ENCODE measurements around the gene TRIM64C. TPM values are rescaled to one million over a fixed set of nuclear protein-coding genes. Genes with fewer than 3 reads are reported as not detected.
"Not testable (repeated sequence)": the region's sequence is repeated elsewhere in the genome, so short reads cannot be mapped to it uniquely, and the experiment has no call there.

Gene TRIM64C, protein sequence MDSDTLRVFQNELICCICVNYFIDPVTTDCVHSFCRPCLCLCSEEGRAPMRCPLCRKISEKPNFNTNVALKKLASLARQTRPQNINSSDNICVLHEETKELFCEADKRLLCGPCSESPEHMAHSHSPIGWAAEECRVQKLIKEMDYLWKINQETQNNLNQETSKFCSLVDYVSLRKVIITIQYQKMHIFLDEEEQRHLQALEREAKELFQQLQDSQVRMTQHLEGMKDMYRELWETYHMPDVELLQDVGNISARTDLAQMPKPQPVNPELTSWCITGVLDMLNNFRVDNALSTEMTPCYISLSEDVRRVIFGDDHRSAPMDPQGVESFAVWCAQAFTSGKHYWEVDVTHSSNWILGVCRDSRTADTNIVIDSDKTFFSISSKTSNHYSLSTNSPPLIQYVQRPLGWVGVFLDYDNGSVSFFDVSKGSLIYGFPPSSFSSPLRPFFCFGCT
- total RNA-seq (2016; rRNA removed; fragmentation: Illumina TruSeq; extraction: Trizol), result not detected in 2 replicates
- not detected in 2 replicates for total RNA-seq (2016; cell fraction: cytosol; rRNA removed; fragmentation: Illumina TruSeq; extraction: Trizol; ENCODE audit: low read depth)
- not detected in 2 replicates for total RNA-seq (2016; cell fraction: insoluble cytoplasmic fraction; rRNA removed; fragmentation: Illumina TruSeq; extraction: Trizol)
- total RNA-seq (2016; cell fraction: membrane; rRNA removed; fragmentation: Illumina TruSeq; extraction: Trizol), result not detected in 2 replicates
- not detected in 2 replicates for total RNA-seq (2016; cell fraction: nucleus; rRNA removed; fragmentation: Illumina TruSeq; extraction: Trizol)
- not detected in 2 replicates for polyA plus RNA-seq (2011; rRNA removed)
- not detected in 2 replicates for polyA plus RNA-seq (2011; cell fraction: cytosol; rRNA removed)
- polyA plus RNA-seq (2011; cell fraction: nucleus; rRNA removed), result not detected in 2 replicates
- polyA plus RNA-seq (2012), result not detected in 2 replicates
- not detected in 2 replicates for polyA plus RNA-seq (2016; cell fraction: cytosol; fragmentation: Illumina TruSeq; extraction: Trizol; ENCODE audit: low read depth)
- polyA plus RNA-seq (2016; cell fraction: insoluble cytoplasmic fraction; fragmentation: Illumina TruSeq; extraction: Trizol; ENCODE audit: low read depth), result not detected in 2 replicates
- not detected in 2 replicates for polyA plus RNA-seq (2016; cell fraction: membrane; fragmentation: Illumina TruSeq; extraction: Trizol; ENCODE audit: low read depth)
- not detected in 2 replicates for polyA plus RNA-seq (2016; cell fraction: nucleus; fragmentation: Illumina TruSeq; extraction: Trizol; ENCODE audit: insufficient read depth, low read depth)
- not detected in 2 replicates for polyA minus RNA-seq (2011; rRNA and poly(A)+ RNA removed; ENCODE audit: low replicate concordance)
- not detected in 2 replicates for polyA minus RNA-seq (2011; cell fraction: cytosol; rRNA and poly(A)+ RNA removed)
- not detected in 2 replicates for polyA minus RNA-seq (2011; cell fraction: nucleus; rRNA and poly(A)+ RNA removed)
- not detected for Bru-seq, nascent RNA
- BruChase-seq, experiment 1, labeled RNA remaining after a 6-hour chase, result not detected
- BruChase-seq, experiment 2, labeled RNA remaining after a 2-hour chase, result not detected
- long read RNA-seq, experiment 1, result 0 reads
- long read RNA-seq, experiment 2, result 0 reads

DNA sequence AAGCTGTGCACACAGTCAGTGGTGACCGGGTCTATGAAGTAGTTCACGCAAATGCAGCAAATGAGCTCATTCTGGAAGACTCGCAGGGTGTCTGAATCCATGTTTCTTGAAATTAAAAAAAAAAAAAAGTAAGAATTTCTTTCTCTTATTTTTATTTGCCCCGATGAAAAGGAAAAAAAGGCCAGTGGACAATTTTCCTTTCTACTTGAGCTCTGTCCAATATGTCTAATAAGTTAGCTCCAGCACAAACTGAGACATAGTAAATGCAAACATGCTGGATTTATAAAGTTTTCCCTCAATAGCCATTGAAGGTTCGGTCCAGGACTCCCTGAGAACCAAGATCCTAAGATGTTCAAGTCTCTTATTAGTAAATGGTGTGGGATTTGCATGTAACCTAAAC, at the start of gene TRIM64C:
Gene TRIM64C (minus strand): TSS at position 101 of the 400 bp plus-strand sequence. CDS start 0 bp downstream, at position 101.
- POLR2A ChIA-PET; H2AFZ ChIP-seq (ENCODE audit: low read length); H3K36me3 ChIP-seq (replicated peaks in 1 of 2; ENCODE audit: control insufficient read depth in 1 of 2, insufficient read depth in 2 of 2, low read length in 2 of 2); FAIRE-seq; H3K79me2 ChIP-seq (ENCODE audit: insufficient read depth, low read length); ATAC-seq; BruUV-seq (replicated peaks); H3K9ac ChIP-seq (ENCODE audit: insufficient read depth, low read depth, low read length); H3K27ac ChIP-seq (ENCODE audit: extremely low read length, insufficient read depth, low read length); H4K20me1 ChIP-seq (ENCODE audit: insufficient read depth, low read length); H3K4me2 ChIP-seq (ENCODE audit: low read depth, low read length); in situ Hi-C loops (cut with HindIII; ENCODE audit: extremely low pct_ligation_motif_present, low pct_unique_long_range_greater_than_20kb); H3K27me3 ChIP-seq (ENCODE audit: control insufficient read depth in 1 of 2, insufficient read depth in 2 of 2, low read length in 2 of 2); H3K9me3 ChIP-seq (ENCODE audit: low read length); intact Hi-C loops (cut with micrococcal nuclease; ENCODE audit: unreplicated experiment); CTCF ChIA-PET (ENCODE audit: low intra/inter-chr PET ratio, low total read pairs); H3K4me3 ChIP-seq (replicated peaks in 1 of 3; ENCODE audit: insufficient read depth in 1 of 3, low read depth in 2 of 3, low read length in 3 of 3); DNase-seq (ENCODE audit: low spot score); H3K4me1 ChIP-seq (ENCODE audit: insufficient read depth, low read length): not testable (repeated sequence)
- WGBS (ENCODE audit: low lambda C conversion rate), result 37% methylated on average over 5 of the region's 5 CpGs

DNA sequence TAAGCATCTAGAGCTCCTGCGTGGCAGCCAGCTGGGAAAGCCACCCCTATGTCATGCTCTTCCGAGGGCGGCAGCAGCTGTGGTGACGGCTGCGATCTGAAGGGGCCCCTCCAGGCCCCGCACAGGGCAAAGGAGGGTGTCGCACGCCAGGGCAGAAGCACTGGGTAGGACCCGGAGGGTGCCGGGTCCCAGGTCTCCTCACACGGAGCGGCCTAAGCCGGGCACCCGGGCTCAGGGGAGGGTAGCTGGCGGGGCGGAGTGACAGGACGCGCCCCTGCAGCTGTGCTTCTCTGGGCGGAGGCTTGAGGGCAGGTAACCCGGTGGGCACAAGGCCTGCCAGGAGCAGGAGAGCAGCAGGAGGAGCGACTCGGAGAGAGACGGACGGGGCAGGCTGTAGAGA, 43.4 kb upstream of the TRIM64C start:
- ATAC-seq; H3K4me2 ChIP-seq (ENCODE audit: low read depth, low read length); H3K9me3 ChIP-seq (ENCODE audit: low read length); DNase-seq (ENCODE audit: low spot score); H3K27ac ChIP-seq (ENCODE audit: extremely low read length, insufficient read depth, low read length); H3K4me3 ChIP-seq (replicated peaks in 1 of 3; ENCODE audit: insufficient read depth in 1 of 3, low read depth in 2 of 3, low read length in 3 of 3); POLR2A ChIA-PET; CTCF ChIA-PET (ENCODE audit: low intra/inter-chr PET ratio, low total read pairs); H3K27me3 ChIP-seq (ENCODE audit: control insufficient read depth in 1 of 2, insufficient read depth in 2 of 2, low read length in 2 of 2); H4K20me1 ChIP-seq (ENCODE audit: insufficient read depth, low read length); H2AFZ ChIP-seq (ENCODE audit: low read length); H3K9ac ChIP-seq (ENCODE audit: insufficient read depth, low read depth, low read length); BruUV-seq (replicated peaks); FAIRE-seq; intact Hi-C loops (cut with micrococcal nuclease; ENCODE audit: unreplicated experiment); H3K4me1 ChIP-seq (ENCODE audit: insufficient read depth, low read length); in situ Hi-C loops (cut with HindIII; ENCODE audit: extremely low pct_ligation_motif_present, low pct_unique_long_range_greater_than_20kb); H3K79me2 ChIP-seq (ENCODE audit: insufficient read depth, low read length); H3K36me3 ChIP-seq (replicated peaks in 1 of 2; ENCODE audit: control insufficient read depth in 1 of 2, insufficient read depth in 2 of 2, low read length in 2 of 2): not testable (repeated sequence)
- 0% methylated on average over 2 of the region's 24 CpGs for WGBS (ENCODE audit: low lambda C conversion rate)

DNA sequence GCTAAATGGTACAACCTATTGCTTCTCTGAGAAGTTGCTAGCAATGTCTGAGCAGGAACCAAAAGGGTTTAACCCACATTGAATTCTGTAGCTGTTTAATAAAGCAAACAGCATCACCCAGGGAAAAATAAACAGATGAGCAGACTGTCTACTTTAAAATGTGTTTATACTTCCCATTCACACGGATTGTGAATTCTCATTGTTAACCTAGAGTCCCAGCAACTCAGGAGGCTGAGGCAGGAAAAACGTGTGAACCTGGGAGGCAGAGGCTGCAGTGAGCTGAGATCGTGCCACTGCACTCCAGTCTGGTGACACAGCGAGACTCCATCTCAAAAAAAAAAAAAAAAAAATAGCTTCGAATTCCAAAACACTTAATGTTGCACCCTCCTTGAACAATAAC, 11.0 kb upstream of the TRIM64C start:
- in situ Hi-C loops (cut with HindIII; ENCODE audit: extremely low pct_ligation_motif_present, low pct_unique_long_range_greater_than_20kb); POLR2A ChIA-PET; H2AFZ ChIP-seq (ENCODE audit: low read length); H3K27ac ChIP-seq (ENCODE audit: extremely low read length, insufficient read depth, low read length); H4K20me1 ChIP-seq (ENCODE audit: insufficient read depth, low read length); H3K27me3 ChIP-seq (ENCODE audit: control insufficient read depth in 1 of 2, insufficient read depth in 2 of 2, low read length in 2 of 2); H3K36me3 ChIP-seq (replicated peaks in 1 of 2; ENCODE audit: control insufficient read depth in 1 of 2, insufficient read depth in 2 of 2, low read length in 2 of 2); H3K4me2 ChIP-seq (ENCODE audit: low read depth, low read length); CTCF ChIA-PET (ENCODE audit: low intra/inter-chr PET ratio, low total read pairs); H3K9ac ChIP-seq (ENCODE audit: insufficient read depth, low read depth, low read length); BruUV-seq (replicated peaks); FAIRE-seq; H3K79me2 ChIP-seq (ENCODE audit: insufficient read depth, low read length); ATAC-seq; H3K4me1 ChIP-seq (ENCODE audit: insufficient read depth, low read length); intact Hi-C loops (cut with micrococcal nuclease; ENCODE audit: unreplicated experiment); H3K4me3 ChIP-seq (replicated peaks in 1 of 3; ENCODE audit: insufficient read depth in 1 of 3, low read depth in 2 of 3, low read length in 3 of 3); DNase-seq (ENCODE audit: low spot score); H3K9me3 ChIP-seq (ENCODE audit: low read length): not testable (repeated sequence)
- WGBS (ENCODE audit: low lambda C conversion rate), result 1% methylated on average over 5 of the region's 5 CpGs

Measured in HepG2 (cell line).